HEK293 (cell line): Measurements from ENCODE around the gene ARSB.

Source experiments
- CTCF ChIA-PET: fragments of 350-600 bp; formaldehyde crosslinking; extraction: SDS; loops from one replicate; lab custom pipeline; 2021; ENCODE audit warnings: antibody characterized with exemption; lab: Yijun Ruan, JAX
- POLR2A ChIA-PET: fragments of 300-600 bp; formaldehyde crosslinking; extraction: SDS; loops from one replicate; lab custom pipeline; 2020; ENCODE audit warnings: antibody characterized with exemption, inconsistent platforms; lab: Yijun Ruan, JAX
- H3K27ac ChIP-seq: fragments of 200-500 bp; sonication (Bioruptor generic); 2 replicates; pipeline ENCODE4 v1.5.1; 2014; ENCODE audit warnings: low read depth, low read length, control low read depth, inconsistent platforms; ENCODE audit errors: extremely low read depth
- H3K36me3 ChIP-seq, 2 experiments: fragments of 200-500 bp in 1 of 2; sonication (Bioruptor generic) in 1 of 2; 1 replicate in 1 of 2; 2 replicates in 1 of 2; pipeline ENCODE4 v1.5.1; 2014 to 2017; ENCODE audit warnings: inconsistent platforms in 2 of 2, low read length in 2 of 2; ENCODE audit not compliant: control insufficient read depth in 2 of 2, insufficient read depth in 1 of 2
- H3K4me1 ChIP-seq: fragments of 200-500 bp; sonication (Bioruptor generic); 2 replicates; pipeline ENCODE4 v1.5.1; 2014; ENCODE audit warnings: mild to moderate bottlenecking, low read length, inconsistent platforms; ENCODE audit not compliant: control insufficient read depth, insufficient read depth
- H3K4me3 ChIP-seq: 2 replicates; pipeline ENCODE4 v1.5.1; 2011; ENCODE audit warnings: low read depth, mild to moderate bottlenecking, control low read depth, low read length, moderate library complexity
- H3K9me3 ChIP-seq: fragments of 200-500 bp; sonication (Bioruptor generic); 2 replicates; pipeline ENCODE4 v1.5.1; 2014; ENCODE audit warnings: low read depth, low read length, inconsistent platforms; ENCODE audit not compliant: control insufficient read depth, insufficient read depth
- BCL11B ChIP-seq: fragments of 450-650 bp; formaldehyde crosslinking; IDR thresholded peaks from 2 replicates; pipeline ENCODE4 v1.5.1; 2016; ENCODE audit warnings: low read depth, missing biosample characterization, missing genetic modification characterization
- PATZ1 ChIP-seq: fragments of 450-650 bp; formaldehyde crosslinking; IDR thresholded peaks from 2 replicates; pipeline ENCODE4 v1.5.1; 2016; ENCODE audit warnings: missing biosample characterization, missing genetic modification characterization
- SP7 ChIP-seq: fragments of 450-650 bp; formaldehyde crosslinking; IDR thresholded peaks from 2 replicates; pipeline ENCODE4 v1.5.1; 2016; ENCODE audit warnings: missing biosample characterization, missing genetic modification characterization
- TSHZ1 ChIP-seq: fragments of 450-650 bp; formaldehyde crosslinking; IDR thresholded peaks from 2 replicates; pipeline ENCODE4 v1.5.1; 2016; ENCODE audit warnings: missing biosample characterization, missing genetic modification characterization, borderline replicate concordance
- ZNF133 ChIP-seq: fragments of 450-650 bp; formaldehyde crosslinking; IDR thresholded peaks from 2 replicates; pipeline ENCODE4 v1.5.1; 2016; ENCODE audit warnings: missing biosample characterization, missing genetic modification characterization
- ZNF18 ChIP-seq: fragments of 450-650 bp; formaldehyde crosslinking; IDR thresholded peaks from 2 replicates; pipeline ENCODE4 v1.5.1; 2016; ENCODE audit warnings: missing biosample characterization, missing genetic modification characterization
- ZNF211 ChIP-seq: fragments of 450-650 bp; formaldehyde crosslinking; IDR thresholded peaks from 2 replicates; pipeline ENCODE4 v1.5.1; 2016; ENCODE audit warnings: low read depth, missing biosample characterization, missing genetic modification characterization
- ZNF394 ChIP-seq: fragments of 450-650 bp; formaldehyde crosslinking; IDR thresholded peaks from 2 replicates; pipeline ENCODE4 v1.5.1; 2016; ENCODE audit warnings: missing biosample characterization, missing genetic modification characterization, mild to moderate bottlenecking, moderate library complexity, borderline replicate concordance
- ZNF514 ChIP-seq: fragments of 450-650 bp; formaldehyde crosslinking; IDR thresholded peaks from 2 replicates; pipeline ENCODE4 v1.5.1; 2016; ENCODE audit warnings: missing biosample characterization, missing genetic modification characterization
- ZNF544 ChIP-seq: fragments of 450-650 bp; formaldehyde crosslinking; IDR thresholded peaks from 2 replicates; pipeline ENCODE4 v1.5.0; 2017; ENCODE audit warnings: missing biosample characterization, missing genetic modification characterization
- ZNF639 ChIP-seq: fragments of 450-650 bp; formaldehyde crosslinking; IDR thresholded peaks from 2 replicates; pipeline ENCODE4 v1.5.1; 2016; ENCODE audit warnings: missing biosample characterization, missing genetic modification characterization
- ZNF843 ChIP-seq: fragments of 450-650 bp; formaldehyde crosslinking; IDR thresholded peaks from 2 replicates; pipeline ENCODE4 v1.5.1; 2016; ENCODE audit warnings: missing biosample characterization, missing genetic modification characterization
- TF ChIP-seq, protein P1 (sequence below): fragments of 450-650 bp; formaldehyde crosslinking; IDR thresholded peaks from 2 replicates; pipeline ENCODE4 v1.5.1; 2016; ENCODE audit warnings: missing biosample characterization, missing genetic modification characterization
- TF ChIP-seq, protein P2 (sequence below): fragments of 450-650 bp; formaldehyde crosslinking; conservative IDR thresholded peaks from 2 replicates; pipeline ENCODE4 v1.5.1; 2016; ENCODE audit warnings: low read depth, missing biosample characterization, missing genetic modification characterization

The ARSB gene

GRCh38 chr5:78929833-78930232, 55.3 kb downstream of the ARSB start:
- TF ChIP-seq, protein P1, sequence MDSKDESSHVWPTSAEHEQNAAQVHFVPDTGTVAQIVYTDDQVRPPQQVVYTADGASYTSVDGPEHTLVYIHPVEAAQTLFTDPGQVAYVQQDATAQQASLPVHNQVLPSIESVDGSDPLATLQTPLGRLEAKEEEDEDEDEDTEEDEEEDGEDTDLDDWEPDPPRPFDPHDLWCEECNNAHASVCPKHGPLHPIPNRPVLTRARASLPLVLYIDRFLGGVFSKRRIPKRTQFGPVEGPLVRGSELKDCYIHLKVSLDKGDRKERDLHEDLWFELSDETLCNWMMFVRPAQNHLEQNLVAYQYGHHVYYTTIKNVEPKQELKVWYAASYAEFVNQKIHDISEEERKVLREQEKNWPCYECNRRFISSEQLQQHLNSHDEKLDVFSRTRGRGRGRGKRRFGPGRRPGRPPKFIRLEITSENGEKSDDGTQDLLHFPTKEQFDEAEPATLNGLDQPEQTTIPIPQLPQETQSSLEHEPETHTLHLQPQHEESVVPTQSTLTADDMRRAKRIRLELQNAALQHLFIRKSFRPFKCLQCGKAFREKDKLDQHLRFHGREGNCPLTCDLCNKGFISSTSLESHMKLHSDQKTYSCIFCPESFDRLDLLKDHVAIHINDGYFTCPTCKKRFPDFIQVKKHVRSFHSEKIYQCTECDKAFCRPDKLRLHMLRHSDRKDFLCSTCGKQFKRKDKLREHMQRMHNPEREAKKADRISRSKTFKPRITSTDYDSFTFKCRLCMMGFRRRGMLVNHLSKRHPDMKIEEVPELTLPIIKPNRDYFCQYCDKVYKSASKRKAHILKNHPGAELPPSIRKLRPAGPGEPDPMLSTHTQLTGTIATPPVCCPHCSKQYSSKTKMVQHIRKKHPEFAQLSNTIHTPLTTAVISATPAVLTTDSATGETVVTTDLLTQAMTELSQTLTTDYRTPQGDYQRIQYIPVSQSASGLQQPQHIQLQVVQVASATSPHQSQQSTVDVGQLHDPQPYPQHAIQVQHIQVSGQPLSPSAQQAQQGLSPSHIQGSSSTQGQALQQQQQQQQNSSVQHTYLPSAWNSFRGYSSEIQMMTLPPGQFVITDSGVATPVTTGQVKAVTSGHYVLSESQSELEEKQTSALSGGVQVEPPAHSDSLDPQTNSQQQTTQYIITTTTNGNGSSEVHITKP: peak; percentile 77; the same call in 1 of the 2 replicates
- no peak for TF ChIP-seq ZNF394 (tag by site-specific recombination)
- H3K4me1 ChIP-seq: peaks cover 10% of the 10 kb centered on the region; the same call in 1 of the 2 replicates
- no peak overlapping the region for H3K27ac ChIP-seq
- H3K36me3 ChIP-seq: no peaks in the 10 kb centered on the region
- H3K9me3 ChIP-seq: no peaks in the 10 kb centered on the region
- ChIA-PET POLR2A (no interaction called here), CTCF (no interaction called here)
- no peak overlapping the region for H3K4me3 ChIP-seq

DNA sequence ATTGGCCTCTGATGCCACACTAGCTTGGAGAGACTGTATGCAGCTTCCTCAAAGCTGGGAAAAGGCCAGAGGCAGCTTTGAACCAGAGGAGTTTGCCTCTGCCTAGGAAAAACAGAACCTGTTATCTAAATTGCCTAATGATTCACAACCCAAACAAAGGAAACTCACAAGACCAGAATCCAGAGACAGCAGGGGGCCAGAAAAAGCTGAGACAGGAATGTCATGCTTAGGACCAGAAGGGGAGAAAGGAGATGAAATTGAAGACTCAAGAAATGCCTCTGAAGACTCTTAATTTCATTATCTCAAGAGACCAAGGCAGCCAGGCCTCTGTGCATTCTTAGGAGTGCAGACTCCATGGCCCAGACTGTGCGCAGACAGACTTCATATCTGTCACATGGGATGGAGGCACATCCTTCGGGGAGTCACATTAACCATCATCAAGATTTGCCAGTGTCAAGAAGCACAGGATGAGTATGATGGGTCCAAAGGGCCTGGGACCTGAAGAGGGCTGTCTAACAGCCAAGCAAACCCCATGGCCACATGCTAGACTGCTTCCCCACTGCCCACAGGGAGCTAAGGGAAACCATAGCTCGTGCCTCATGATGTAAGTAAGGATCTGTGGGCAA, 57.3 kb downstream of the ARSB start:
- Histone ChIP-seq H3K4me1 (peaks cover 10% of the 10 kb centered on the region; the same call in 1 of the 2 replicates), H3K27ac (peak overlapping the region; percentile 40), H3K36me3 (no peaks in the 10 kb centered on the region), H3K4me3 (no peak overlapping the region), H3K9me3 (no peaks in the 10 kb centered on the region)
- ChIA-PET POLR2A (interaction anchor here (0.6 to 1.9 kb wide), 3 partner anchors 16 to 567 kb away, joined by 3 to 5 read pairs (median 4); no protein-coding TSS in a partner anchor), CTCF (interaction anchor here (0.6 to 1.1 kb wide), 3 partner anchors 11 to 41 kb away, joined by 4 to 5 read pairs (median 5); no protein-coding TSS in a partner anchor)
- no peak for TF ChIP-seq ZNF544 (tag by site-specific recombination)
- peak; percentile 17; the same call in 1 of the 2 replicates for TF ChIP-seq ZNF639
- peak; percentile 39; the same call in 1 of the 2 replicates for TF ChIP-seq ZNF18 (tag by site-specific recombination)
- TF ChIP-seq, protein P2, sequence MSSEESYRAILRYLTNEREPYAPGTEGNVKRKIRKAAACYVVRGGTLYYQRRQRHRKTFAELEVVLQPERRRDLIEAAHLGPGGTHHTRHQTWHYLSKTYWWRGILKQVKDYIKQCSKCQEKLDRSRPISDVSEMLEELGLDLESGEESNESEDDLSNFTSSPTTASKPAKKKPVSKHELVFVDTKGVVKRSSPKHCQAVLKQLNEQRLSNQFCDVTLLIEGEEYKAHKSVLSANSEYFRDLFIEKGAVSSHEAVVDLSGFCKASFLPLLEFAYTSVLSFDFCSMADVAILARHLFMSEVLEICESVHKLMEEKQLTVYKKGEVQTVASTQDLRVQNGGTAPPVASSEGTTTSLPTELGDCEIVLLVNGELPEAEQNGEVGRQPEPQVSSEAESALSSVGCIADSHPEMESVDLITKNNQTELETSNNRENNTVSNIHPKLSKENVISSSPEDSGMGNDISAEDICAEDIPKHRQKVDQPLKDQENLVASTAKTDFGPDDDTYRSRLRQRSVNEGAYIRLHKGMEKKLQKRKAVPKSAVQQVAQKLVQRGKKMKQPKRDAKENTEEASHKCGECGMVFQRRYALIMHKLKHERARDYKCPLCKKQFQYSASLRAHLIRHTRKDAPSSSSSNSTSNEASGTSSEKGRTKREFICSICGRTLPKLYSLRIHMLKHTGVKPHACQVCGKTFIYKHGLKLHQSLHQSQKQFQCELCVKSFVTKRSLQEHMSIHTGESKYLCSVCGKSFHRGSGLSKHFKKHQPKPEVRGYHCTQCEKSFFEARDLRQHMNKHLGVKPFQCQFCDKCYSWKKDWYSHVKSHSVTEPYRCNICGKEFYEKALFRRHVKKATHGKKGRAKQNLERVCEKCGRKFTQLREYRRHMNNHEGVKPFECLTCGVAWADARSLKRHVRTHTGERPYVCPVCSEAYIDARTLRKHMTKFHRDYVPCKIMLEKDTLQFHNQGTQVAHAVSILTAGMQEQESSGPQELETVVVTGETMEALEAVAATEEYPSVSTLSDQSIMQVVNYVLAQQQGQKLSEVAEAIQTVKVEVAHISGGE (tag by site-specific recombination): no peak
- TF ChIP-seq PATZ1 (tag by site-specific recombination): no peak
- TF ChIP-seq BCL11B (tag by site-specific recombination): no peak
- no peak for TF ChIP-seq ZNF514
- TF ChIP-seq ZNF843 (tag by site-specific recombination): peak; percentile 84
- TF ChIP-seq ZNF211 (tag by site-specific recombination): no peak
- peak; percentile 85 for TF ChIP-seq SP7 (tag by site-specific recombination)
- no peak for TF ChIP-seq ZNF133 (tag by site-specific recombination)
- no peak for TF ChIP-seq TSHZ1 (tag by site-specific recombination)
